Spleen (tissue), 11 donors: ENCODE results near the gene SBF1. TPM values are rescaled to one million over a fixed set of nuclear protein-coding genes. Genes with fewer than 3 reads are reported as not detected.

Experiments
- DNase-seq: peaks from one replicate; pipeline ENCODE4 v3.0.0-alpha.2; 2020
- H3K27ac ChIP-seq, 8 donors: fragments of 200-600 bp; sonication (generic) in 7 of 8; 1 replicate in 4 of 8; 2 replicates in 4 of 8; pipeline versions ENCODE4 v1.5.0 to v1.8.0; 2016 to 2021; ENCODE audit warnings: inconsistent platforms in 4 of 8, mild to moderate bottlenecking in 4 of 8, moderate library complexity in 1 of 8
- H3K27me3 ChIP-seq, 7 donors: fragments of 200-600 bp; sonication (generic) in 6 of 7; replicated peaks in 1 of 7; 1 replicate in 4 of 7; 2 replicates in 3 of 7; pipeline versions ENCODE4 v1.5.0 to v1.8.0; 2016 to 2021; ENCODE audit warnings: inconsistent platforms in 3 of 7, mild to moderate bottlenecking in 1 of 7
- H3K36me3 ChIP-seq, 6 donors: fragments of 200-600 bp; sonication (generic) in 5 of 6; 1 replicate in 4 of 6; 2 replicates in 2 of 6; pipeline versions ENCODE4 v1.5.0 to v1.8.0; 2016 to 2021; ENCODE audit warnings: inconsistent platforms in 2 of 6
- H3K4me1 ChIP-seq, 6 donors: fragments of 200-600 bp; sonication (generic) in 5 of 6; 1 replicate in 3 of 6; 2 replicates in 3 of 6; pipeline versions ENCODE4 v1.5.0 to v1.8.0; 2016 to 2021; ENCODE audit warnings: inconsistent platforms in 3 of 6
- H3K4me3 ChIP-seq, 8 donors: fragments of 200-600 bp; sonication (generic) in 7 of 8; 1 replicate in 4 of 8; 2 replicates in 4 of 8; pipeline versions ENCODE4 v1.5.0 to v1.8.0; 2016 to 2021; ENCODE audit warnings: inconsistent platforms in 4 of 8, mild to moderate bottlenecking in 4 of 8, moderate library complexity in 2 of 8
- H3K9me3 ChIP-seq, 8 donors: fragments of 200-600 bp; sonication (generic) in 7 of 8; 1 replicate in 4 of 8; 2 replicates in 4 of 8; pipeline versions ENCODE4 v1.5.0 to v1.8.0; 2016 to 2021; ENCODE audit warnings: inconsistent platforms in 4 of 8
- CTCF ChIP-seq, 11 experiments: fragments of 200-600 bp in 7 of 11; fragments of 450-650 bp in 4 of 11; sonication (generic) in 4 of 11; IDR thresholded peaks in 8 of 11; conservative IDR thresholded peaks in 3 of 11; 1 replicate in 7 of 11; 2 replicates in 4 of 11; pipeline versions ENCODE4 v1.4.0 to v1.8.0; 2016 to 2021; ENCODE audit warnings: antibody characterized with exemption in 11 of 11, inconsistent platforms in 4 of 11, mild to moderate bottlenecking in 1 of 11
- POLR2A ChIP-seq, 3 donors: fragments of 450-650 bp; IDR thresholded peaks; one replicate each; pipeline ENCODE4 v1.5.1; 2017; ENCODE audit warnings: antibody characterized with exemption in 3 of 3, mild to moderate bottlenecking in 1 of 3
- POLR2AphosphoS5 ChIP-seq, 3 donors: sonication (generic); formaldehyde crosslinking; IDR thresholded peaks; one replicate each; pipeline ENCODE4 v1.5.1; 2017; ENCODE audit warnings: antibody characterized with exemption in 3 of 3
- WGBS, 5 donors: extraction: QIAGEN DNeasy Blood & Tissue Kit in 3 of 5; methylation state at CpG; one replicate each; pipeline versions ENCODE4 v1.1.5 to v1.1.7; 2013 to 2018; 5-methylcytosine and 5-hydroxymethylcytosine counted together
- intact Hi-C: fragments of 100-400 bp; cut with DNase I; formaldehyde crosslinking; loops from one replicate; pipeline ENCODE4 v1.15.0; 2023; ENCODE audit warnings: low total_unique reads
- polyA plus RNA-seq, 3 donors: library from polyadenylated mRNA; stranded (reverse); fragments of 200-250 nt; gene quantifications; one replicate each; pipeline ENCODE4 v1.2.1, GENCODE V29; 2013
- total RNA-seq, 7 donors: library from RNA; depleted of rRNA in 3 of 7; stranded (reverse); fragments of >200 nt in 3 of 7; fragmentation: NEBNext Ultra II Directional in 4 of 7; extraction: Animal tissue kit (Norgen Biotek cat#: 25700) in 4 of 7; gene quantifications; one replicate each; pipeline versions ENCODE4 v1.1.0 to v1.2.1, GENCODE V29; 2016 to 2021
- donor health status: healthy with polysubstance abuse.
- donor health status: DM: no; HTN: no; CAD: no; lungs with moderate emphysema.
- donor health status: DM: no; HTN: no; CAD: no.
- donor health status: Bipolar disorder and iron deficiency.
- donor health status: healthy.
- donor health status: DM: no; HTN: no; CAD: no.
- donor health status: DM: yes; HTN: yes; CAD: no.

The SBF1 gene
- total and polyA plus RNA-seq, 10 donors = 35.7 to 96.9 (median 75.3) TPM

DNA sequence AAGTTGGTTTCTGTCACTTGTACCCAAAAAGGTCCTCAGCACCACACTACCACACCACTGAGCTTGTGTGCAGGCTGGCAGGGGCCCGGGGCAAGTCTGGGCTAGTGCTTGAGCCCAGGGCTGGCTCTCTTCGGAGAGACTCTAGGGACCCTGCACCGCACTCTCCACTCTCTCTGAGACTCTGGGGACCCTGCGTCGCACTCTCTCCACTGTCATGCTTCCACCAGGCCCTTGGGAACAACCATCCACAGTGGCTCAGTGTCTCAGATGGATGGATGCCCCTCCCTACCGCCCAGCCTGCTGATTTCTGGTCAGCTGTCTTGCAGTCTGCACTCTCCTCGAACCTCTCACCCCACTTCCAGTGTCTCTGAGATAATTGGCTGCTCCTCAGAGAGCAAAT is 2.0 kb upstream of the SBF1 start:
- intact Hi-C loops = loop anchor here (10.0 kb wide), 1 partner anchor 132 kb away; the partner anchor contains the start of gene PPP6R2
- 70 to 84% (median 82%) methylated on average over 7 of the region's 7 CpGs for WGBS, 5 donors

DNA sequence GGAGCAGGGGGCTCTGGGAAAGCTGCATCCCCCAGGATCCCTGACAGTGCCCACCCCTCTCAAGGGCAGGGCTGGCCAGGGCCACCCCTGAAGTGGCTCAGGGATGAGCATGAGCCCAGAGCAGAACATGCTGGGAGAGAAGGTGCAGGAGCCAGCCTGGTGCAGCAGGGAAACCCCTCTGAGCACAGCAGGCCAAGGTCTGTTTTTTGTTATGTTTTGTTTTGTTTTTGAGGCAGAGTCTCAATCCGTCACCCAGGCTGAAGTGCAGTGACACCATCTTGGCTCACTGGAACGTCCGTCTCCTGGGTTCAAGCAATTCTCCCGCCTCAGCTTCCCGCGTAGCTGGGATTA is 792 bp upstream of the SBF1 start:
- peak overlapping the region in 4 of 8 donors; percentile 86 to 91 (median 90) for H3K27ac ChIP-seq
- H3K27me3 ChIP-seq = peaks cover 0 to 17% (median under 1%) of the 10 kb centered on the region in 7 donors
- peaks cover 38 to 46% (median 42%) of the 10 kb centered on the region in 6 donors for H3K4me1 ChIP-seq
- no peak for TF ChIP-seq CTCF (IDR thresholded peaks at IDR 0.05 in 8 of 11, conservative IDR thresholded peaks at IDR 0.05 in 3 of 11)
- no peak for TF ChIP-seq POLR2A (IDR thresholded peaks at IDR 0.05)
- no peak for TF ChIP-seq POLR2AphosphoS5 (IDR thresholded peaks at IDR 0.05)
- peak overlapping the region in 6 of 8 donors; percentile 57 to 97 (median 86) for H3K4me3 ChIP-seq
- H3K9me3 ChIP-seq = no peaks in the 10 kb centered on the region
- 86 to 92% (median 90%) methylated on average over 6 of the region's 6 CpGs for WGBS, 5 donors
- DNase-seq = no peak
- intact Hi-C loops = loop anchor here (10.0 kb wide), 1 partner anchor 131 kb away; the partner anchor contains the start of gene PPP6R2
- no peaks in the 10 kb centered on the region for H3K36me3 ChIP-seq

More for the DNA sequence above, 2.0 kb upstream of the SBF1 start:
- H3K27me3 ChIP-seq = peaks cover 0 to 30% (median 13%) of the 10 kb centered on the region in 7 donors
- H3K36me3 ChIP-seq = no peaks in the 10 kb centered on the region
- H3K9me3 ChIP-seq = no peaks in the 10 kb centered on the region
- TF ChIP-seq POLR2A (IDR thresholded peaks at IDR 0.05) = no peak
- TF ChIP-seq POLR2AphosphoS5 (IDR thresholded peaks at IDR 0.05) = no peak
- TF ChIP-seq CTCF (IDR thresholded peaks at IDR 0.05 in 8 of 11, conservative IDR thresholded peaks at IDR 0.05 in 3 of 11) = no peak
- H3K4me3 ChIP-seq = no peak overlapping the region
- DNase-seq = no peak
- H3K4me1 ChIP-seq = peaks cover 26 to 45% (median 40%) of the 10 kb centered on the region in 6 donors
- no peak overlapping the region for H3K27ac ChIP-seq

- DNase-seq = peak; percentile 86
- Histone ChIP-seq H3K27me3 (peaks cover 0 to 2% (median 0%) of the 10 kb centered on the region in 7 donors), H3K36me3 (no peaks in the 10 kb centered on the region), H3K4me3 (peak overlapping the region; percentile 54 to 97 (median 80)), H3K27ac (peak overlapping the region in 7 of 8 donors; percentile 51 to 91 (median 86)), H3K9me3 (no peaks in the 10 kb centered on the region), H3K4me1 (peaks cover 50 to 61% (median 57%) of the 10 kb centered on the region in 6 donors)
- 6 to 11% (median 9%) methylated on average over 39 to 62 of the region's 62 CpGs for WGBS, 5 donors
- TF ChIP-seq POLR2AphosphoS5 (IDR thresholded peaks at IDR 0.05) (peak in 1 of 3 donors; percentile 32), POLR2A (IDR thresholded peaks at IDR 0.05) (no peak)
- intact Hi-C loops = loop anchor here (10.0 kb wide), 1 partner anchor 129 kb away; the partner anchor contains the start of gene PPP6R2
Observed at GRCh38 chr22:50473855-50474671, 772 bp downstream of the SBF1 start.

GRCh38 chr22:50473088-50473487 is 1.7 kb downstream of the SBF1 start:
- Histone ChIP-seq H3K9me3 (no peaks in the 10 kb centered on the region), H3K4me1 (peaks cover 52 to 71% (median 67%) of the 10 kb centered on the region in 6 donors), H3K36me3 (peaks cover 0 to 3% (median under 1%) of the 10 kb centered on the region in 6 donors), H3K27ac (peak overlapping the region in 3 of 8 donors; percentile 80 to 90 (median 89)), H3K4me3 (peak overlapping the region in 6 of 8 donors; percentile 57 to 97 (median 86)), H3K27me3 (no peaks in the 10 kb centered on the region)
- peak; percentile 79 for DNase-seq
- intact Hi-C loops = loop anchor here (10.0 kb wide), 1 partner anchor 128 kb away; the partner anchor contains the start of gene PPP6R2
- no peak for TF ChIP-seq POLR2A (IDR thresholded peaks at IDR 0.05)
- TF ChIP-seq CTCF (IDR thresholded peaks at IDR 0.05 in 8 of 11, conservative IDR thresholded peaks at IDR 0.05 in 3 of 11) = peak in 7 of 11 experiments; percentile 4 to 50 (median 24)
- WGBS, 5 donors = 71 to 78% (median 75%) methylated on average over 6 of the region's 6 CpGs
